ENCODE results near the gene VEZF1.

The VEZF1 gene

DNA sequence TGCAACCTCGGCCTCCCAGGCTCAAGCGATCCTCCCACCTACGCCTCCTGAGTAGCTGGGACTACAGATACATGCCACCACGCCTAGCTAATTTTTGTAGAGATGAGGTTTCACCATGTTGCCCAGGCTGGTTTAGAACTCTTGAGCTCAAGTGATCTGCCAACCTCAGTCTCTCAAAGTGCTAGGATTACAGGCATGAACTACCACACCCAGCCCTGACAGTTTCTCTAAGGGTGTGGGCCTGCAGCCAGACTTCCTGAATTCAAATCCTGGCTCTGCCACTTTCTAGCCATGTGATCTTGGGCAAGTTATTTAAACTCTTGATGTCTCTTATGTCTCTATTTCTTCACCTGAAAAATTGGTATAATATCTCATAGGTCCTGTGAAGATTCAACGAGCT, 38.4 kb downstream of the VEZF1 start:
- no peak for DNase-seq (ENCODE audit: low read depth)

DNA sequence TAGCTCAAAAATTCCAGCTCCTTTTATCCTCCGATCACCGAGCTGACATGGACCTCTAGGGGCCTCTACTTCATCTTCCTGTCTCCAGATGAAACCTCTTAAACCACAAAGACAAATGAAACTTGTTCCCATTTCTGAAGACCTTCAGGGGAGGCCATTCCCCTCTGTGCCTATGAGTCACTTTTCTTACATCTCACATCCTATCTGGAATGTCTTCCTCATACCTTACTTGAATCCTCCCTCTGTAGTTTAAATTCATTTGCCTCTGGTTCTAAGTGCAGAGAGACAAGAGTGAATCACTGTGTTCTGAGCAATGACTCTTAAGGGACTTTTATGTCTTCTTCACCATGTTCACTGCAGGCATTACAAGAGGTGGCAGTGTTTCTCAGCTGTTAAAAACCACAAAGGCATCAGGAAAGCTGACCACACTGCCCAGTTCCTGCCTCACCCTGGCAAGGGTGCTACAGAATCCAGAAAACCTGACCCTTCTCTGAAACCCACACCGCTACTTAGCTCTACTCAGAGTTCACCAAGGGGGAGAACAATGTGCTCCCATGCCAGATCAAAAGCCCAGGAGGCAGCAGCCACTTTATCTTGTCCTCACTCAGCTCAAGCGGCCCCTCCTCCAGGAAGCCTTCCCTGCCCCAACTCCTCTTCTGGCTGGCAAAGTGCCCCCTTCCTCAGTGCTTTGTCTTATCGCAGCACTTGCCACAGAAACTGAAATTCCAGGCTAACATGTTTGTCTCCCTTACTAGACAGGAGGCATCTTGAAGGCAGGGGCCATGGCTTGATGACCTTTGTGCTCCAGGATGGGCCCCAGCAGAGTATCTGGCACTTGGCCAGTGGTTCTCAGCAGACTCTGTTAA, 39.3 kb downstream of the VEZF1 start:
- DNase-seq (ENCODE audit: low read depth) = no peak

- DNase-seq (ENCODE audit: low read depth) = no peak
These were observed 39.9 kb downstream of the VEZF1 start for GRCh38 chr17:57948169-57948554.

DNA sequence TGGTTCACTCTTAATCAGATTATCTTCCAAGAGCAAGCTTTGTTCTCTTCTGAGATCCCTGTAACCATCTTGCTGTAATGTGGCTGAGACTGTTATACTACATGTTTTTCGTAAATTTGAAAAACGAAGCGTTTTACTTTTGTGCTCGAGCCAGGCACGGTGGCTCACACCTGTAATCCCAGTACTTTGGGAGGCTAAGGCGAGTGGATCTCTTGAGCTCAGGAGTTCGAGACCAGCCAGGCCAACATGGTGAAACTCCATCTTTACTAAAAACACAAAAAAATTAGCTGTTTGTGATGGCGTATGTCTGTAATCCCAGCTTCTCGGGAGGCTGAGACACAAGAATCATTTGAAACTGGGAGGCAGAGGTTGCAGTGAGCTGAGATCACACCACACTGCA, 40.7 kb downstream of the VEZF1 start:
- DNase-seq (ENCODE audit: low read depth) = no peak

GRCh38 chr17:57946798-57947358, 41.2 kb downstream of the VEZF1 start:
- no peak for DNase-seq (ENCODE audit: low read depth)

GRCh38 chr17:57945996-57946797, 41.9 kb downstream of the VEZF1 start:
- DNase-seq (ENCODE audit: low read depth) = no peak

DNA sequence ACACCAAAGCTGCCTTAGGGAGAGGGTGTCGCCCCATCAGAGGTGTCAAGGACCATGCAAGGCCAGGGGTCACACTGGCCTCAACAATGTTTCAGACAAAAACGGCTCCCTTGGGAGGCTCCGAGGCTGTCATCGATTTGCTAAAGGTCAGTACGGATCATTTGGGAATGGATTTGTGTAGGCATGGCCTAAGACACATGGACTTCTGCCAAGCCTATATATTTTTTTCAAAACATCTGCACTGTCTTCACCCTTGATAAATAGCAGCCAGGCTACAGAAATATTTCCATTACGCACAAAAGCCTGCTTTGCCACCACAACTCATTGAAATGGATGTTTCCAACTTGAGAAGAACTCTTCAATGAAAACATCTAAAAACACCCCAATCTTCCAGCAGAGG, 43.1 kb downstream of the VEZF1 start:
- no peak for DNase-seq (ENCODE audit: low read depth)

DNA sequence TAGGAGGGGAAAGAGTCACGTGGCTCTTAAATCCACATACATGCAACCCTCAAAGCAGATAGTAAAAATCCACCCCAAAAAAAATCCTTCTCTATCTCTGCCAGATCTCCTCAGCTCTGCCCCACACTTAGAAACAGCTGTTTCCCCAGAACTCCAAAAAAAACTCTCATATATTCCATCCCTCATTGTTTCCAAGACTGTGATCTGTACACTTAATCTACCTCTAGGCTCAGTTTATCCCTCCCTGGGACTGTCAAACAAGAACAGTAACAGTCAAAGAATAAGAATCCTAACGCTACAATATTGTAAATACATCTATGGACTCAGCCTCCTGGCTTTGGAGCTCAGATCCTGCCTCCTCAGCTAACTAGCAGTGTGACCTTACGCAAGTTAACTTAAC, 44.4 kb downstream of the VEZF1 start:
- DNase-seq (ENCODE audit: low read depth) = no peak

GRCh38 chr17:57943140-57943539, 44.9 kb downstream of the VEZF1 start:
- DNase-seq (ENCODE audit: low read depth) = no peak

DNA sequence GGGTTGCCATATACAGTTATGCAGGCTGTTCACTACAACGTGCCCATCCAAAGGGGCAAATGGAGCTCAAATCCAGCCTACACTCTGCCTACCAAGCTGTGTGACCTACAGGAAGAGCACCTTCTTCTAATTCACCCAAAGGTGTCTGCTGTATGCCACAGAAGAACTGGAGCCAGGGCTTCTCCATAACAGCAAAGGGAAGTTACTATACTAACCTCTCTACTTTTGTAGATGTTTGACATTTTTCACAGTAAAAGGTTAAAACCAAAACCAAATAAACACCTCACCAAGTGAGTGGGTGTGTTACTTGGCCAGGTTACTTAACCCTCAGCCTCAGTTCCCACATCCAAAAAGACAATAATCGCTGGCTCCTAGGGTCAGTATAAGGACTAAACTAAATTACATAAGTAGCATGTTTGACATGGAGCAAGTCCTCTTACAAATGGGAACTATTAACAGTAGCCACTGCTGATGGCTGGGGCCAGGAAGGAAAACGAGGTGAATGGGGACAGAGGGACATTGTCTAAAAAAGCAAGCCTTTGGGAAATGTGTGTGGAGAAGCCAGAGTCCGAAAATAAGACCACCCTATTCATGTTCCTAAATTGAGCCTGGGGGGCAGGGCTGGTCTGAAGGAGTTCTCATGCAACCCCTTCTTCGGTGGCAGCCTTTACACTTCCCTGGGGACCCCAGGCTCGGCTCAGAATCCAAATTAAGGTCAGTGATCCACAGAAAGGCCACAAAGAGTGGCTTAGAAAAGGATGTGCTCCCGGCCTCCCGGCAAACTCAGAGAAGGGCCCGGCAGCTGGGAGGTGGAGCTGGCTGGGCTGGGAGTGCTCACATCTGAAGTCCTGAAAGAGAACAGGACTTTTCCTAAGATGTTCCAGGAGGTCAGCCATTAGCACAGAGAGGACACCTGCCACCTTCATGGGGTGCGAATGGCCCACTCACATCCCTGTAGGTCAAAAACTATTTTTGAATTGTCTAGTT, 46.4 kb downstream of the VEZF1 start:
- DNase-seq (ENCODE audit: low read depth) = no peak

GRCh38 chr17:57940653-57941329, 47.3 kb downstream of the VEZF1 start:
- no peak for DNase-seq (ENCODE audit: low read depth)

DNA sequence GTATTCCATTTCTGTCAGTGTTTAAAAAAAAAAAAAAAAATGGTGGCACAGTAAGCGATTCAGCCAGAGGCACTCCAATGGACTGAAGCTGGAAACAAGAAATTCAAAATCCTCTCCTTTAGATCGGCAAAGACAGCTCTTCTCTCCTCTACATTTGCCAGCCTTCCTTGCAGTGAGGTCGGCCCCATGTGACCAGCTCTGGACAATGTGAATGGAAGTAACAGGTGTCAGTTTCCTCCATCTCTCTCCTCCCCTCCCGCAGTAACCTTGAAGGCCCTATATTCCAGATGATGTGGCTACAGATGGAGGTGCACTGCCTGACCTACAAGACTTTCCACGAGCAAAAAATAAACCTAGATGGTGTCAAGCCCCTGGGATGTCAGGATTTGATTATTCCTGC, 47.8 kb downstream of the VEZF1 start:
- no peak for DNase-seq (ENCODE audit: low read depth)

- no peak for DNase-seq (ENCODE audit: low read depth)
These were observed 48.3 kb downstream of the VEZF1 start for GRCh38 chr17:57939797-57940196.

DNA sequence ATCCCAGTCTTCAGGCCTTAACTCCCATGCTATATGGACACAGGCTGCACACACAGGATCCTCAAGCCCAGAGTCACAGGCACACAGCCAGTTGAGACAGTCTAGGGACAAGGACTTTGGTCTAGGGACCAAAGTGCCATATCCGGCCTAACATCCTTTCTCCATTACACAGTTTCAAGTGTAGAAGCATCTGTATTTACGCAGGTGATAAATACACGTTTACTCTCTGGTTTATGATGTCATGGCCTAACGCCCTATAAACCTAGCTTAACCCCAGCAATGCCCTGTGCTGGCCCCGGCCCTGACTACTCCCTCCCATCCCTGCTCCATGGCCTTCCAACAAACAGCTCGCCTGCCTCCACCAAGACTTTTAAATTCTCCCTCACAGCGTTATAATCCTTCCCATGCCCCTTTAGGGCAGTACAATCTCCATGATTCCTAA, 50.0 kb downstream of the VEZF1 start:
- DNase-seq (ENCODE audit: low read depth) = no peak

- no peak for DNase-seq (ENCODE audit: low read depth)
These were observed 50.6 kb downstream of the VEZF1 start for GRCh38 chr17:57937492-57937891.

DNA sequence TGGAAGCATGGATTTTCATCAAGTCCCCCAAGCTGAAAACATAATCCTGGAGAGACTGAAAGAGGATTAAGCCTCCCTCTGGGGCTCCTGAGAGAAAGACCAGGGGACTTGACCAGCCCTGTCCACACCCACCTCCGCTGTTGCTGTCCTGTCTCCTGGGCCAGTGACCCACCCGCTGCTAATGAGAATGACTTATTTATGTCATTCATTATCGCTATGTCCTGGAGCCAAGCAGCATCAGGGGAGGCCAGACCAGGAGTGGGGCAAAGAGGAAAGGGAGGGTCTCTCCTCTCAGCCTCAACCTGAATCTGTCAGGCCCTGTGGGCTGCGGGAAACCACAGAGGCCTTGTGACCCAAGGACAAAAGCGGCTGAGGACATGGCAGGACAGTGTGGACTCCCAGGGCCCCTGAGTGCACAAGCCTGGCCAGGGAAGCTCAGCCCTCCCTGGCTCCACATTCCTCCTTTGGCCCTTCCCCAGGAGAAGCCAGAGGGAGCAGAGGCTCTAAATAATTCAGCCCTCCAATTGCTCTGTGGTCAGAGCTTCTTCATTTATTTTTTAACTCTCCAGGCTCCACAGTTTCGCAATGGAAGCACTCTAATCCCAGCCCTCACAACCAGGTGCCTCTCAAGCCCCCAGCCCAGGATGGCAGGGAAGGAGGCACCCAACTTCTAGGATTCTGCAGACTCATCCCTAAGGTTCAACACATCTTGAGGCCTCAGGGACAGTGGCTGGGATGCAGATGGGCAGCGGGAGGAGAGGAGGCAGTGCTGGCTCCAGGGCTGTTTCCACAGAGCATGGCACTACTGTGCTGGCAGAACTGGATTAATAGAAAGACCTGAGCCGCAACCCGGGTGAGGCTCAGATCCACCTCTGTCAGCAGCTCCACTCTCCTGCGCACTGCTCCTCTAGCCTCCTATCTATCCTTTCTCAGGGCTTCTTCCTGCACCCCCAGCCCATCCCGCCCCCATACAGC, 51.9 kb downstream of the VEZF1 start:
- no peak for DNase-seq (ENCODE audit: low read depth)

DNA sequence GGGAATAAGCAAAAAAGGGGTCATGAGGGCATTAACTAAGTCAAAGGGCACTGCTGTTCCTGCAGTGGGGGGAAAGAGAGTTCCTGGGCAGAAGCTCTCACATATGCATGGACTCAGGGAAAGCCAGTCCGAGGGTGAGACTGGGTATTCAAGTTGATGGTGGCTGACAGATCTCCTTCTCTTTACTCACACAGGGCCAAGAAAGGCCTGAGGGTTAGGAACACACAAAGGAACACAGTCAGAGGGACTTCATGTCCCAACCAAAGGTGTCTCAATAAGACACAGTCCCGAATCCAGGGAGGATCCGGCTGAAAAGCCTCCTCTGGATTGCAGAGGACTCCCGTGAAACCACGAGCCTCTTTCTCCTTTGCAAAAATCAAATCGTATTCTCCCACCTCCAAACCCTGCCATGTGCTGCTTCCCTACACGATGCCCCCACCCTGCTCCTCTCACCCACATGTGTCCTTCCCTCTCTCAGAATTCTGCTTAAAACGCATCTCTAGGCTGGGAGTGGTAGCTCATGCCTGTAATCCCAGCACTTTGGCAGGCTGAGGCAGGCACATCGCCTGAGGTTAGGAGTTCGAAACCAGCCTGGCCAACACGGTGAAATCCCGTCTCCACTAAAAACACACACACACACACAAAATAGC, 56.4 kb downstream of the VEZF1 start:
- DNase-seq (ENCODE audit: low read depth) = no peak

- no peak for DNase-seq (ENCODE audit: low read depth)
These were observed 57.8 kb downstream of the VEZF1 start for GRCh38 chr17:57930239-57930638.

- no peak for DNase-seq (ENCODE audit: low read depth)
These were observed 58.7 kb downstream of the VEZF1 start for GRCh38 chr17:57929386-57929785.
